Measurements from ENCODE around the gene GLT8D1. TPM values are rescaled to one million over a fixed set of nuclear protein-coding genes. Genes with fewer than 3 reads are reported as not detected.

GLT8D1 gene
- total and polyA plus RNA-seq, 2 of the 13 experiments (the other 11 are each of a cell fraction or from before 2014, with no cell fraction given) = 110 to 121 TPM

GRCh38 chr3:52730681-52731080 lies 25.1 kb upstream of the GLT8D1 start (continued):
- TF ChIP-seq, protein P1, sequence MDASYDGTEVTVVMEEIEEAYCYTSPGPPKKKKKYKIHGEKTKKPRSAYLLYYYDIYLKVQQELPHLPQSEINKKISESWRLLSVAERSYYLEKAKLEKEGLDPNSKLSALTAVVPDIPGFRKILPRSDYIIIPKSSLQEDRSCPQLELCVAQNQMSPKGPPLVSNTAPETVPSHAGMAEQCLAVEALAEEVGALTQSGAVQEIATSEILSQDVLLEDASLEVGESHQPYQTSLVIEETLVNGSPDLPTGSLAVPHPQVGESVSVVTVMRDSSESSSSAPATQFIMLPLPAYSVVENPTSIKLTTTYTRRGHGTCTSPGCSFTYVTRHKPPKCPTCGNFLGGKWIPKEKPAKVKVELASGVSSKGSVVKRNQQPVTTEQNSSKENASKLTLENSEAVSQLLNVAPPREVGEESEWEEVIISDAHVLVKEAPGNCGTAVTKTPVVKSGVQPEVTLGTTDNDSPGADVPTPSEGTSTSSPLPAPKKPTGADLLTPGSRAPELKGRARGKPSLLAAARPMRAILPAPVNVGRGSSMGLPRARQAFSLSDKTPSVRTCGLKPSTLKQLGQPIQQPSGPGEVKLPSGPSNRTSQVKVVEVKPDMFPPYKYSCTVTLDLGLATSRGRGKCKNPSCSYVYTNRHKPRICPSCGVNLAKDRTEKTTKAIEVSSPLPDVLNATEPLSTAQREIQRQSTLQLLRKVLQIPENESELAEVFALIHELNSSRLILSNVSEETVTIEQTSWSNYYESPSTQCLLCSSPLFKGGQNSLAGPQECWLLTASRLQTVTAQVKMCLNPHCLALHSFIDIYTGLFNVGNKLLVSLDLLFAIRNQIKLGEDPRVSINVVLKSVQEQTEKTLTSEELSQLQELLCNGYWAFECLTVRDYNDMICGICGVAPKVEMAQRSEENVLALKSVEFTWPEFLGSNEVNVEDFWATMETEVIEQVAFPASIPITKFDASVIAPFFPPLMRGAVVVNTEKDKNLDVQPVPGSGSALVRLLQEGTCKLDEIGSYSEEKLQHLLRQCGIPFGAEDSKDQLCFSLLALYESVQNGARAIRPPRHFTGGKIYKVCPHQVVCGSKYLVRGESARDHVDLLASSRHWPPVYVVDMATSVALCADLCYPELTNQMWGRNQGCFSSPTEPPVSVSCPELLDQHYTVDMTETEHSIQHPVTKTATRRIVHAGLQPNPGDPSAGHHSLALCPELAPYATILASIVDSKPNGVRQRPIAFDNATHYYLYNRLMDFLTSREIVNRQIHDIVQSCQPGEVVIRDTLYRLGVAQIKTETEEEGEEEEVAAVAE (CRISPR knock-in tag; IDR thresholded peaks at IDR 0.05; ENCODE audit: borderline replicate concordance) = no peak
- no peak for TF ChIP-seq ZNF891 (CRISPR knock-in tag; IDR thresholded peaks at IDR 0.05)
- no peak for TF ChIP-seq ZGPAT (CRISPR knock-in tag; IDR thresholded peaks at IDR 0.05)
- TF ChIP-seq IRF1 (CRISPR knock-in tag; IDR thresholded peaks at IDR 0.05; ENCODE audit: low read depth) = no peak
- no peak for TF ChIP-seq ZBTB20 (CRISPR knock-in tag; IDR thresholded peaks at IDR 0.05; ENCODE audit: borderline replicate concordance, low read depth)
- TF ChIP-seq SAFB2 (CRISPR knock-in tag; IDR thresholded peaks at IDR 0.05; ENCODE audit: borderline replicate concordance, low read depth) = no peak
- no peak for TF ChIP-seq GPN1 (CRISPR knock-in tag; IDR thresholded peaks at IDR 0.05; ENCODE audit: borderline replicate concordance)
- TF ChIP-seq ZNF564 (CRISPR knock-in tag; IDR thresholded peaks at IDR 0.05) = no peak
- no peak for TF ChIP-seq SIX4 (CRISPR knock-in tag; IDR thresholded peaks at IDR 0.05)
- no peak for TF ChIP-seq ZNF720 (CRISPR knock-in tag; IDR thresholded peaks at IDR 0.05)
- TF ChIP-seq, protein P2, sequence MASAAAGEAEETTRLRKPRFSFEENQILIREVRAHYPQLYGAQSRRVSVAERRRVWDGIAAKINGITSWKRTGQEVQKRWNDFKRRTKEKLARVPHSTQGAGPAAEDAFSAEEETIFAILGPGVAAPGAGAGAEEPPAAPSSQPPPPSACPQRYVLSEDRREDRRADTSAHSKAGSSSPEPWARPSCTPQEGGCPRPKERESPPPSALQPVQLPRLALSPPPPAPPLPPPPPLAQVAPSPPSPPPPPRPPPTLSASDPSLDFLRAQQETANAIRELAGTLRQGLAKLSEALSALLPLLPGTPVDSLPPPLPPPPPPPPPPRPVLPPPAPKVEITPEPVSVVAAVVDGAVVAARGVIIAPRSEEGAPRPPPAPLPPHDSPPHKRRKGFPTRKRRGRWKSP (CRISPR knock-in tag; IDR thresholded peaks at IDR 0.05) = no peak
- TF ChIP-seq SNAPC5 (CRISPR knock-in tag; IDR thresholded peaks at IDR 0.05; ENCODE audit: borderline replicate concordance) = no peak

Measured in HepG2 (cell line).